DOHH2 (cell line): Measurements from ENCODE around the gene FOXP2.
"Not testable (repeated sequence)": the region's sequence is repeated elsewhere in the genome, so short reads cannot be mapped to it uniquely, and the experiment has no call there.

ENCODE experiments used
- EZH2phosphoT487 ChIP-seq: fragments of 200-600 bp; sonication (generic); IDR thresholded peaks from 2 replicates; pipeline ENCODE4 v1.6.1; 2017; ENCODE audit warnings: borderline replicate concordance, mild to moderate bottlenecking, antibody characterized with exemption, low read length, moderate library complexity, mixed read lengths
- TF ChIP-seq, protein P1 (sequence below): fragments of 200-600 bp; sonication (generic); IDR thresholded peaks from one replicate; pipeline ENCODE4 v1.5.1; 2014; ENCODE audit warnings: antibody characterized with exemption, mild to moderate bottlenecking, low read depth, low read length; ENCODE audit not compliant: poor library complexity, severe bottlenecking

DNA sequence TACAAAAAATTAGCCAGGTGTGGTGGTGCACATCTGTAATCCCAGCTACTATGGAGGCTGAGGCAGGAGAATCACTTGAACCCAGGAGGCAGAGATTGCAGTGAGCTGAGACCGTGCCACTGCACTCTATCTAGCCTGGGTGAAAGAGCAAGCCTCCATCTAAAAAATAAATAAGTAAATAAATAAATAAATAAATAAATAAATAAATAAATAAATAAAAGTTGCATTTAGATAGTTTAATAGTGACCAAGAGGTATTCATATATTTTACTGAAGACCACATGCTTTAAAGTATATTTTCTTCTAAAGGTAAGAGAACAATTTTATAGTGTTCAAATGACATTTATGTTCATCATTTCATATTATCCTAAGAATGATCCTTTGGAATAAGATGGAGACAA is 82.9 kb downstream of the FOXP2 start:
- TF ChIP-seq, protein P1, sequence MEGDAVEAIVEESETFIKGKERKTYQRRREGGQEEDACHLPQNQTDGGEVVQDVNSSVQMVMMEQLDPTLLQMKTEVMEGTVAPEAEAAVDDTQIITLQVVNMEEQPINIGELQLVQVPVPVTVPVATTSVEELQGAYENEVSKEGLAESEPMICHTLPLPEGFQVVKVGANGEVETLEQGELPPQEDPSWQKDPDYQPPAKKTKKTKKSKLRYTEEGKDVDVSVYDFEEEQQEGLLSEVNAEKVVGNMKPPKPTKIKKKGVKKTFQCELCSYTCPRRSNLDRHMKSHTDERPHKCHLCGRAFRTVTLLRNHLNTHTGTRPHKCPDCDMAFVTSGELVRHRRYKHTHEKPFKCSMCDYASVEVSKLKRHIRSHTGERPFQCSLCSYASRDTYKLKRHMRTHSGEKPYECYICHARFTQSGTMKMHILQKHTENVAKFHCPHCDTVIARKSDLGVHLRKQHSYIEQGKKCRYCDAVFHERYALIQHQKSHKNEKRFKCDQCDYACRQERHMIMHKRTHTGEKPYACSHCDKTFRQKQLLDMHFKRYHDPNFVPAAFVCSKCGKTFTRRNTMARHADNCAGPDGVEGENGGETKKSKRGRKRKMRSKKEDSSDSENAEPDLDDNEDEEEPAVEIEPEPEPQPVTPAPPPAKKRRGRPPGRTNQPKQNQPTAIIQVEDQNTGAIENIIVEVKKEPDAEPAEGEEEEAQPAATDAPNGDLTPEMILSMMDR: not testable (repeated sequence)
- TF ChIP-seq EZH2phosphoT487: not testable (repeated sequence)
